GM18519 (cell line): ENCODE data around the gene DNAH17.

ENCODE experiments used
- ATAC-seq: cut with Tn5 transposase; IDR thresholded peaks from one replicate; pipeline ENCODE4 v1.9.1; 2021; ENCODE audit warnings: mild to moderate bottlenecking, moderate library complexity; ENCODE audit not compliant: unreplicated experiment, low FRiP score

The DNAH17 gene, protein sequence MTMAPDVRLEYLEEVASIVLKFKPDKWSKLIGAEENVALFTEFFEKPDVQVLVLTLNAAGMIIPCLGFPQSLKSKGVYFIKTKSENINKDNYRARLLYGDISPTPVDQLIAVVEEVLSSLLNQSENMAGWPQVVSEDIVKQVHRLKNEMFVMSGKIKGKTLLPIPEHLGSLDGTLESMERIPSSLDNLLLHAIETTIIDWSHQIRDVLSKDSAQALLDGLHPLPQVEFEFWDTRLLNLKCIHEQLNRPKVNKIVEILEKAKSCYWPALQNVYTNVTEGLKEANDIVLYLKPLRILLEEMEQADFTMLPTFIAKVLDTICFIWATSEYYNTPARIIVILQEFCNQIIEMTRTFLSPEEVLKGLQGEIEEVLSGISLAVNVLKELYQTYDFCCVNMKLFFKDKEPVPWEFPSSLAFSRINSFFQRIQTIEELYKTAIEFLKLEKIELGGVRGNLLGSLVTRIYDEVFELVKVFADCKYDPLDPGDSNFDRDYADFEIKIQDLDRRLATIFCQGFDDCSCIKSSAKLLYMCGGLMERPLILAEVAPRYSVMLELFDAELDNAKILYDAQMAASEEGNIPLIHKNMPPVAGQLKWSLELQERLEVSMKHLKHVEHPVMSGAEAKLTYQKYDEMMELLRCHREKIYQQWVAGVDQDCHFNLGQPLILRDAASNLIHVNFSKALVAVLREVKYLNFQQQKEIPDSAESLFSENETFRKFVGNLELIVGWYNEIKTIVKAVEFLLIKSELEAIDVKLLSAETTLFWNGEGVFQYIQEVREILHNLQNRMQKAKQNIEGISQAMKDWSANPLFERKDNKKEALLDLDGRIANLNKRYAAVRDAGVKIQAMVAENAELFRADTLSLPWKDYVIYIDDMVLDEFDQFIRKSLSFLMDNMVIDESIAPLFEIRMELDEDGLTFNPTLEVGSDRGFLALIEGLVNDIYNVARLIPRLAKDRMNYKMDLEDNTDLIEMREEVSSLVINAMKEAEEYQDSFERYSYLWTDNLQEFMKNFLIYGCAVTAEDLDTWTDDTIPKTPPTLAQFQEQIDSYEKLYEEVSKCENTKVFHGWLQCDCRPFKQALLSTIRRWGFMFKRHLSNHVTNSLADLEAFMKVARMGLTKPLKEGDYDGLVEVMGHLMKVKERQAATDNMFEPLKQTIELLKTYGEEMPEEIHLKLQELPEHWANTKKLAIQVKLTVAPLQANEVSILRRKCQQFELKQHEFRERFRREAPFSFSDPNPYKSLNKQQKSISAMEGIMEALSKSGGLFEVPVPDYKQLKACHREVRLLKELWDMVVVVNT (N-terminal part only)

DNA sequence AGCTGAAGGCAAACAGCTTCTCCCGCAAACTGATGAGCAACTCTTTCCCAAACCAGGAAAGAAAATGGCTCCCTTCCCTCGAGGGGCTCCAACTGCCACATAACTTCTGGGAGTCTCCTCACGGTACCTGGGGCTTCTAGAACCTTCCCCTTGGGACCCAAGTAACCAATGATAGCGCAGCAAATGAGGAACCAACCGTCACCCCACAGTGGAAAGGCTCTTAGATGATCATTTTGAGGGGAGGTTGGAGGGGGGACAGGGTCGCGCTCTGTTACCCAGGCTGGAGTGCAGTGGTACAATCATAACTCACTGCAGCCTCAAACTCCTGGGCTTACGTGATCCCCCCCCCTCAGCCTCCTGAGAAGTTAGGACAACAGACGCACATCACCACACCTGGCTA lies at the start of gene DNAH17:
DNAH17 (minus strand) TSS at position 101 of the 400 bp plus-strand sequence. CDS start 2,339 bp downstream, outside the sequence.
- ATAC-seq, result no peak

DNA sequence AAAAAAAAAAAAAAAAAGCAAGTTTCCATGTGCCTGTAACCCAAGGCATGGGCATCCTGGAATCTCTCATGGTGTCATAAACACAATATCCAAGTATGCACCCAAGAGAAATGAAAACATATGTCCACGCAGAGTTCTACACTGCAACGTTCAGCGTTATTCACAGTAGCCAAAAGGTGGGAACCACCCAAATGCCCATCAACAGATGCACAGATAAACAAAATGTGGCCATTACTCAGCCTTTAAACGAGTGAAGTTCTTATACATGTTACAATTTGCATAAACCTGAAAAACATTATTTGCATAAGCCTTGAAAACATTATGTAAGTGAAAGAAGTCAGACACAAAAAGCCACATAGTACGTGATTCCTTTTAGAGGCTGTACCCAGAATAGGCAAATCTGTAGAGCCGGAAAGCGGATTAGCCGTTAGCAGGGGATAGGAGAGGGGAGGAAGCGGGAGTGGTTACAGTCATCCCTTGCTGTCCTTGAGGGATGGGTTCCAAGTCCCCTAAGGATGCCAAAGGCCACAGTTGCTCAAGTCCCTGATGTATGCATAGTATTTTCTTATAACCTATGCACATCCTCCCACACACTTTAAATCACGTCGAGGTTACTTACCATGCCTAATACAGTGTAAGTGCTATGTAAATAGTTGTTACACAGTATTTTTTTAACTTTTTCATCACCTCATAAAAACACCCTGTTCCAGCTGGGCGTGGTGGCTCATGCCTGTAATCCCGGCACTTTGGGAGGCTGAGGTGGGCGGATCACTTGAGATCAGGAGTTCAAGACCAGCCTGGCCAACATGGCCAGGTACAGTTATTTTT lies 47.3 kb upstream of the DNAH17 start:
- ATAC-seq, result no peak

DNA sequence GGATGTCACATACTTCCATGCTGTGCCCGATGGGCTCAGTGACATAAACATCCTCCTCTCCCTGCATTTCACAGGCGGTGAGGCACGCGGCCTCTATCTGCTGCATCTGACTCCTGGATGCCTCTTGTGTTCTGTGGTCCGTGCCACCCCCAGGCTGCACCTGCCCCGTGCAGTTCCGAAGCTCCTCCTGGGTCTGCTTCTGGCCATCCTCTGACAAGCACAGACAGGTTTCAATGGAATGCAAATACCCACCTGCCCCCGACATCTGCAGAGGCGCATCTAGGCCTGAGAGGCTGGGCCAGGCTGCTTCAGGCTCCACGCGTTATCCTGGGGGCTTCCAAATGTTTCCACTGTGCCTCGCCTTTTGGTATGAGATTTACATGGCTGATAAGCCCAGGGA lies 46.3 kb upstream of the DNAH17 start:
- no peak for ATAC-seq

DNA sequence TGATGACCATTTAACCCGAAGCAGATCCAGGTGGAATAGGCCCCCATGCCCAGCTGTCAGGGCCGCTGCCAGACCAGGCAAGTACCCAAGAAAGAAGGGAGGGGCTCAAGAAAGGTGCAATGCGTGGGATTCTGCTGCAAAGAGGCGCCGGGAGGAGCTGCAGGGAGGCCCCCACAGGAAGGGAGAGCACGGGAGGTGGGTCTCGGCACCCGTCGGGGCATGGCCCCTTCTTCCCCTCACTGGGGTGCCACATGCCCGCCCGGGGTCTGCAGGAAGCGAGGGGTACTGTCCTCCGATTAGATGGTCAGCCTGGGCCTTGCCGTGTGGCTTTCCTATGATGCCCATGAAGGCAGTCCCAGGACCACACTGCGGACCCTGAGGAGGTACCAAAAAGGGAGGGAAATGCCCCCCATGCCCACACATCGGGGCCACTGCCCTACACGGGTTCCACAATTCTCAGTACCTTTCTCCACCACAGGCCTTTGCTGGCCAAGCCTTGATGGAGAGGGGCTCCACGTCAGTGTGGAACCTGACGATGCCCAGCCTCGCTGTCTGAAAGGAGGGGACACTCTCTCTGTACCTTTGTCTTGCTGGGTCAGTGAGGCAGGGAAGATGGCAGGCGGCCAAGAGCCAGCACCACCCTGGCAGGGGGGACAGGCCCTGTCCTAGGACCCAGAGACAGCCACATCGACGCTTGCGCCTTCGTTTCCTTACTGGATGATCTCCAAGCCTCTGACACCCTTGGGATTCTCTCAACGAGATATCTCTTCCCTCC lies 45.5 kb upstream of the DNAH17 start:
- no peak for ATAC-seq

DNA sequence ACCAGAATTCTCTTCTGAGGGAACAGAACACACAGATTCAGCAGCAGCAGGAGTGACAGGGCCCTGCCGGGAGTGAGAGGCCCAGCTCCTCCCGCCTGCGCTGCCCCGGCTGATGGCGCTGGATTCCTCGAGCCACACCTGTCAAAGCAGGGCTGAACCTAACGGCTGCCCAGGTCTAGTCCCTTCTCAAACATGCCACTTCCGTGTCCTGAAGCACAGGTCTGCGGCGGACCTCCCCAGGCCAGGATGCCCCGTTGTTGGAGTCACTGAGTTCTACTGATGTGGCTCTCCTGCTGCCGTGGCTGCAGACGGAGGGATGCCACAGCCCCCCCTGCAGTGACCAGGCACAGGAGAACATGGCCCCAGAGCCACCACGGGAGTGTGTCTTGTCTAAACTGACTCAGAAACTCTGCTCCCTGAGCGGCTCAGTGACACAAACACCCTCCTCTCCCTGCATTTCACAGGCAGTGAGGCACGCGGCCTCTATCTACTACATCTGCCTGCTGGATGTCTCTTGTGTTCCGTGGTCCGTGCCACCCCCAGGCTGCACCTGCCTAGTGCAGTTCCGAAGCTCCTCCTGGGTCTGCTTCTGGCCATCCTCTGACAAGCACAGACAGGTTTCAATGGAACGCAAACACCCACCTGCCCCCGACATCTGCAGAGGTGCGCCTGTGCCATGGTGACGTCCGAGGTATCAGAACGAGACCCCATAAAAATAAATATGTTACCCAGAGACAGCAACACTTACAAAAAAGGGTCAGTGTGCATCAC lies 44.7 kb upstream of the DNAH17 start:
- ATAC-seq, result no peak

DNA sequence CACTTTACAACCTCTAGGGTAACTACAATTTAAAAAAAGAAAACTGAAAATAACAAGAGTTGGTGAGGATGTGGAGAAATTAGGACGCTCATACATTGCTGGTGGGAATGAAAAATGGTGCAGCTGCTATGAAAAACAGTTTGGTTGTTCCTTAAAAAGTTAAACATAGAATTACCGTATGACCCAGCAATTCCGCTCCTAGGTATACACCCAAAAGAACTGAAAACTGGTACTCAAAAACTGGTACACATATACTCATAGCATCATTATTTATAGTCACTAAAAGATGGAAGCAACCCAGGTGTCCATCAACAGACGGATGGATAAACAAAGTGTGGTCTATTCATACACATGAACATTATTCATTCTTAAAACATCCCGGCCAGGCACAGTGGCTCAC lies 42.9 kb upstream of the DNAH17 start:
- ATAC-seq, result no peak

DNA sequence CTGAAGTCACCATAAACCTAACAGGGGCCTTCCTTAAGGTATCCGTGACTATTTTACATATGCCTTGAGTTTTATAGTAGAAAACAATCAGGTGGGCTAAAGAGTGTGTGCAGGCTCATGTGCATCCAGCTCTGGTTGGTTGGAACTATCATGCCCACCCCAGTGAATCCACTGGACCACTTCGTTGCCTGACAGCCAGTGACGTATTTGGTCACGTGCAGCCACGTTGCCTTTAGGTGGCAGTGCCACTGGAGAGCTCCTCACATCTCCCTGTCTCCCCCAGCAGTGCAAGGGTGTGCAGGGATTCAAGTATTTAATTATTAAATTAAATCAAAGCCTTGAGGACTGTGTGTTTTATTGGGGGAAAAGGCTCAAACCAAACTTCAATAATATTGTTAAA lies 42.1 kb upstream of the DNAH17 start:
- ATAC-seq, result no peak

DNA sequence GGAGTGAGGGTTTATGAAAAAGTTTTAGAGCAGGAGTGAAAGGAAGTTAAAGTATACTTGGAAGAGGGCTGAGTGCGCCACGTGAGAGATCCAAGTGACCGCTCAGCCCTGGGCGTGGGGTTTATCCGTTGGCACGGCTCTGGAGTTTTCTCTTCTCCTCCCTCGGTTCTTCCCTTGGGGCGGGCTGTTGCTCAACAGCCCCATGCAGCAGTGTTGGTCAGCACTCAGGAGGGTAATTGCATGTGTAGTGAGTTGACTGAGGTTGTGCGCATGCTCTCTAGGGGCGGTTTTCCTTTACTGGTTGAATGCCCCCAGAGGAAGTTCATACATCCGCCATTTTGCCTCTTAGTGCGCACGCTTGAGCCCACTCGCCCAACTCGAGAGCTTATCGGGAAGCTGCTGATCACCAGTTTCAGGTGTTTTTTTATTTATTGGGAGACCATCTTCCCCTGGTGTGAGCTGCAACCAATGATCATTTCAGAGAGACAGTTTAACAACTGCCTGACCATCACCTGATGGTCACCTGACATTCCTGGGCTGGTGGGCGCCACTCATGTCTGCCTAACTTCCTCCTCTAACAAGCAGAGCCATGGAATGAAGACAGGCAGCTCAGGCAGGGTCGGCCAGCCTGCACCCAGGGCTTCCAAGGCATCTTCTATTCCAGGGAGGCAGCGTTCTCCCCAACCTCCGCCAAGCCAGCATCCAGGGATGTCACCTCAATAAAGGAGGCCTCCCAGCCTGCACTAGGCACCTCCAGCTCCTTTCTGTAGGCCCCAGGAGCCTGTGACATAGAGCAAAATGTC lies 41.3 kb upstream of the DNAH17 start:
- no peak for ATAC-seq

DNA sequence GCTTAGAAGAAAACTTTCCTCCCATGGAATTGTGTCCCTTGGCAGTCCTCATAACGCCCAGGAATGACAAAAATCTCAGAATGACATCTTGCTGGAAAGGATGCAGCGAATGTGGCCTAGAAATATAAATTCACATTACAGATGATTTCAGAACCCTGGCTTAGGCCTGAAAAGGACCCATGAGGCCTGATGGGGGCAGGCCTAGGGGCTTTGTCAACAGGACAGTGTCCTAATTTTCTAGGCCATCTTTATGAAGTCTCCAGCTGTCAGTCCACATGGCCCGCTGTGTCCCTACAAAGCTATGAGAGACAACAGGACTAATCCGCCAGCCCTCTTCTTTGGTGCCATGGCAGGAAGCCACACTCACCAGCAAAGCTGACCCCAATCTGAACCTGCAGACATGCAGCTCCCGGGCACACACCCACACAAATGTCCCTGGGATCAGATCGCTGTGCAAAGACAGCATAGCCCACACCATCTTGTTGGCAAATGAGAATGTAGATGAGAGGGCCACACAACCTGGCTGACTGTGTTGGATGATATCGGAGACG lies 40.4 kb upstream of the DNAH17 start:
- no peak for ATAC-seq

DNA sequence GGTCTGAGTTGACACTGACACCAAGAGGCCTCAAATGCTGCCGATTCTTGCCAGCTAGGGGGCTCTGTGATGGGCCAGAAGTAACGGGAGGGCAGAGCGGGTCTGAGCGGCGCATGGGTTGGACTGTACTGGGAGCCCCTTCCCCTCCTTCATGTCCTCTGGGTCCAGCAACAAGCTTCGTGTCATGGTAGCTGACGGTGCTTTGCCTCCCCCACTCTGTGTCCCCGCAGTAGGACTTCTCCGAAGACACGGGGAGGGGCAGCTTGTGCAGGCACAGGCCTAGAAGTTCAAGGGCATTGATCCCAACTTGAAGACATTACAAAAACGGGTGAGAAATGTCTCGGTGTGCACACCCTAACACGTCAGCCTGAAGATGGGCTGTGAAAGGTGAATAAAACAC lies 39.8 kb upstream of the DNAH17 start:
- ATAC-seq, result no peak

DNA sequence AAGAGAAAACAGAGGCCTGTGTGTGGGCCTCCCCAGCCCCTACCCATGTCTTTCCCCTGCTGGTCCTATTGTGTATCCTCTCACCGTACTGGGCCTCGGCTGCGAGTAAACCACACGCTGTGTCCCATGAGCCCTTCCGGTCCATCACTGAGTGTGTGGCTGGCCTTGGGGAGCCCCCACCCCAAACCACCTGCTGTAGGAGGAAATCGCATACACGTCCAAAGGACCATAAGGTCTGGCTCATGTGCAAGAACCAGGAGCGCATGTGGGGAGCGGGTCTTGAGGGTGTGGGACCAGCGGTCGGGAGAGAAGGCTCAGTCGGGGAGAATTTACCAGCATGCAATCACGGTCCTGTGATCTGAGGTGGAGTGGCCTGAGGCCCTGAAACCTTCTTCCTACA lies 38.4 kb upstream of the DNAH17 start:
- ATAC-seq, result no peak

DNA sequence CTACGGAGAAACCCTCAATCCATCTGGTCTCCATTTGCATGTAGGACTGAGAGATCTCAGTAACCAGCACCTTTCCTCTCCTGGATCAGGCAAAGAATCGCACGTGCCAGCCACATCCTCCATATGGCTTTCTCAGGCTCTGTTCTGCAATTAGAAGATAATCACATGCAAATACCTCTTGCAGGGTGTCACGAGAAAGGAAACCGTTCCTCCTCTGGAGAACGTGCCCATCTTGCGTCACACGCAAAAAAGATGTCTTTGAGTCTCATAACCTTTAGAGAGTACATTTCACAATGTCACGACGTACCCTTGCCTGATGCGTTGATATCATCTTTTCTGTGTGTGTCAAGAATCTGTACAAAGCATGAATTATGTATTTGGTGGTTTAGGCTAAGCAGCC lies 36.2 kb upstream of the DNAH17 start:
- ATAC-seq, result no peak

DNA sequence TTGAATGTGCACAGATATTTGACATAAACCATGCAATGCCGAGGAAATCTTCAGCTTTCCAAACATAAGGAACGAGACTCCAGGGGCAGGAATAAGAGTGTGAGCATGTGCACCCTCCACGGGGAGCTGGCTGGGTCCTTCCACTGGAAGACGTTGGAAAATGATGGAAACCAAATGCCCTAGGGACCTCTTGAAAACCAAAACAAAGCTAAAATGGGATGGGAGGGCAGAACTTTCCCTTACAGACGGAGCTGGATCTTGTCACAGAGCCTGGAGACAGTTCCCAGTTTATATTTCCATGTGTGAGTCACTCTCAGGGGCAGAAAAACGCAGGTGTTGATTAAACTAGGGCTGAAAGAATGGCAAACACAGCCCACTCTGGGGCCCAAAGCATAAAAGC lies 34.4 kb upstream of the DNAH17 start:
- no peak for ATAC-seq

DNA sequence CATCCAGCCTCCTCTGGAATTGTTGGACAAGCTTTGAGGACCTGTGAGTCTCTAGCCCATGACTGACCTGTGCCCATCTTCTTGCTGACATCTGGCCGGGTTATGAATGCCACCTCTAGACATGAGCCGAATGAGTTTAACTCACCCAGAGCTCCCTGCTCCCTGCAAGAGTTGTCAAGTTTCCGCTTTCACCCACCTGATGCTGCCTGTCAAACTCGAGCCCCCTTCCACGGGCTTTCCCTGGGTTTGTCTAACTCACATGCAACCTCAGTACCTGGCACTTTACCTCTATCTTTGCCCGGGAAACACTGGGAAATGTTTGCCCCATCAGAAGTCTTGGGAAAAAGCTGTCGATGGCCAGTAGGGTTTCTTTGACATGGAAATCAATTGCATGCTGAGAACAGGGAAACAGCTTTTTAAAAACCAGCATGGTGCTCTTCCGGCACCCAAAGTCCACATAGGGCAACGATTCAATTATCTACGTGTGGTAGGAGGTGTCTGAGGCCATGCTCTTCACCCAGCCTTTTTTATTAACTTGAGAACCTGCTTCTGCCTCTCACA lies 33.8 kb upstream of the DNAH17 start:
- ATAC-seq, result no peak

DNA sequence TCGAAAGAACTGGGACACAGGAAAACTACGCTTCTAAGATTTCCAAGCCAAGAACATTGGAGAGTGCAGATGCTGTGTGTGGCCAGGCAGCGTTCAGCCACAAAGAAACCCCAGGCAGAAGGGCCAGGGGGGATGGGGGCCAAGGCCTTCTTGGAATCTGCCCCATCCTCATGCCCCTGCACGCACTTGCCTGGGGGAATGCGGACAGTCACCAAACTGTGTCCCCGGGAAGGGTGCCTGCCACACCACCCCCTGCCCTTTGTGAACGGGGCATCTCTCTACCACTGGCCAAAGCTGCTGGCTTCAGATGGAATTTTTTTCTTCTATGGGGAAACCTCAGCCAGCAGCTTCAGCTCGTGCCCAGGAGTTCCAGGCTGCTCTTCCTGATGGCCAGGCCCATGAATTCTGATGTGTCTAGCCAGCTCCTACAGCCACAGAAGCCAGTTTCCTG lies 32.0 kb upstream of the DNAH17 start:
- no peak for ATAC-seq

DNA sequence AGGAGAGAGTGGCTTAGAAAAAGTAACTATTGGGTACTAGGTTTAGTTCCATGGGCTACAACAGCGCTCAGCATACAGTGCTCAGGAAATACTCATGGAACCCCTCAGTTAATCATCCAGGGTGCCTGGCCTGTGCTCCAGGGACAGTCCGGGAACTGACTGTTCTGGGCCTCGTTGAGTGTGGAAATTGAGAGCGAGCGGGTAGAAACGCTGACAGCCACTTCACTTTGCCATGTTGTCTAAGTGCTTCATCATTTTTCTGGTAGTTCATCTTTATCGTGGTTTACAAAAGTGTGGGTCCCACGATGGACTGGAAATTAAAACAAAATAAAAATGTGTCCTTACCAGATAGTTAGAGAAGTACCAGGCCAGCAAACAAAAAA lies 31.6 kb upstream of the DNAH17 start:
- ATAC-seq, result no peak
